ENCODE measurements around the gene PRRC2C.

- no peak for TF ChIP-seq POLR2A (IDR thresholded peaks at IDR 0.05)
- TF ChIP-seq, protein P1, sequence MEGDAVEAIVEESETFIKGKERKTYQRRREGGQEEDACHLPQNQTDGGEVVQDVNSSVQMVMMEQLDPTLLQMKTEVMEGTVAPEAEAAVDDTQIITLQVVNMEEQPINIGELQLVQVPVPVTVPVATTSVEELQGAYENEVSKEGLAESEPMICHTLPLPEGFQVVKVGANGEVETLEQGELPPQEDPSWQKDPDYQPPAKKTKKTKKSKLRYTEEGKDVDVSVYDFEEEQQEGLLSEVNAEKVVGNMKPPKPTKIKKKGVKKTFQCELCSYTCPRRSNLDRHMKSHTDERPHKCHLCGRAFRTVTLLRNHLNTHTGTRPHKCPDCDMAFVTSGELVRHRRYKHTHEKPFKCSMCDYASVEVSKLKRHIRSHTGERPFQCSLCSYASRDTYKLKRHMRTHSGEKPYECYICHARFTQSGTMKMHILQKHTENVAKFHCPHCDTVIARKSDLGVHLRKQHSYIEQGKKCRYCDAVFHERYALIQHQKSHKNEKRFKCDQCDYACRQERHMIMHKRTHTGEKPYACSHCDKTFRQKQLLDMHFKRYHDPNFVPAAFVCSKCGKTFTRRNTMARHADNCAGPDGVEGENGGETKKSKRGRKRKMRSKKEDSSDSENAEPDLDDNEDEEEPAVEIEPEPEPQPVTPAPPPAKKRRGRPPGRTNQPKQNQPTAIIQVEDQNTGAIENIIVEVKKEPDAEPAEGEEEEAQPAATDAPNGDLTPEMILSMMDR (IDR thresholded peaks at IDR 0.05): no peak
- TF ChIP-seq POLR2AphosphoS5 (IDR thresholded peaks at IDR 0.05; ENCODE audit: insufficient read depth in 1 of 2, low read depth in 1 of 2): no peak
These were observed 98.4 kb downstream of the PRRC2C start for GRCh38 chr1:171583591-171584201.

Measured in vagina (tissue), 2 donors.